Neural crest cell (in vitro differentiated cells): Measurements from ENCODE around the gene FOXK2. TPM values are rescaled to one million over a fixed set of nuclear protein-coding genes. Genes with fewer than 3 reads are reported as not detected.
"Not testable (repeated sequence)": the region's sequence is repeated elsewhere in the genome, so short reads cannot be mapped to it uniquely, and the experiment has no call there.

Source experiments
- DNase-seq: peaks from one replicate; pipeline ENCODE4 v3.0.0; 2021; ENCODE audit warnings: low read depth, mixed read lengths, low spot score
- H3K27ac Mint-ChIP-seq: one replicate; pipeline ENCODE4 v1.8.0; 2021; ENCODE audit warnings: mild to moderate bottlenecking, mixed read lengths; ENCODE audit not compliant: unreplicated experiment
- H3K27me3 Mint-ChIP-seq: 2 replicates; pipeline ENCODE4 v1.8.0; 2021; ENCODE audit warnings: low read depth, mild to moderate bottlenecking, mixed read lengths
- H3K36me3 Mint-ChIP-seq: 2 replicates; pipeline ENCODE4 v1.8.0; 2021; ENCODE audit warnings: low read depth, mild to moderate bottlenecking, mixed read lengths
- H3K4me1 Mint-ChIP-seq: 2 replicates; pipeline ENCODE4 v1.8.0; 2021; ENCODE audit warnings: mixed read lengths
- H3K4me3 Mint-ChIP-seq: one replicate; pipeline ENCODE4 v1.8.0; 2021; ENCODE audit warnings: mild to moderate bottlenecking, mixed read lengths
- H3K9me3 Mint-ChIP-seq: 2 replicates; pipeline ENCODE4 v1.8.0; 2021; ENCODE audit warnings: mixed read lengths
- CTCF ChIP-seq: fragments of 200-600 bp; sonication (generic); conservative IDR thresholded peaks from 2 replicates; pipeline ENCODE4 v1.5.0; 2021; ENCODE audit warnings: antibody characterized with exemption, mild to moderate bottlenecking
- total RNA-seq: library from RNA; stranded (reverse); gene quantifications from 2 replicates; pipeline ENCODE4 v1.2.1, GENCODE V29; 2021

The FOXK2 gene
- total RNA-seq, 1 donor from 2014 or later: 84.3 TPM

- H3K27me3 Mint-ChIP-seq: no peaks in the 10 kb centered on the region
- no peaks in the 10 kb centered on the region for H3K4me1 Mint-ChIP-seq
- H3K9me3 Mint-ChIP-seq: no peaks in the 10 kb centered on the region
- DNase-seq: no peak
- H3K4me3 Mint-ChIP-seq: no peak overlapping the region
- peaks cover 21% of the 10 kb centered on the region for H3K36me3 Mint-ChIP-seq
- H3K27ac Mint-ChIP-seq: no peak overlapping the region
- TF ChIP-seq CTCF: no peak
Measured at GRCh38 chr17:82582709-82583108, 63.2 kb downstream of the FOXK2 start.

DNA sequence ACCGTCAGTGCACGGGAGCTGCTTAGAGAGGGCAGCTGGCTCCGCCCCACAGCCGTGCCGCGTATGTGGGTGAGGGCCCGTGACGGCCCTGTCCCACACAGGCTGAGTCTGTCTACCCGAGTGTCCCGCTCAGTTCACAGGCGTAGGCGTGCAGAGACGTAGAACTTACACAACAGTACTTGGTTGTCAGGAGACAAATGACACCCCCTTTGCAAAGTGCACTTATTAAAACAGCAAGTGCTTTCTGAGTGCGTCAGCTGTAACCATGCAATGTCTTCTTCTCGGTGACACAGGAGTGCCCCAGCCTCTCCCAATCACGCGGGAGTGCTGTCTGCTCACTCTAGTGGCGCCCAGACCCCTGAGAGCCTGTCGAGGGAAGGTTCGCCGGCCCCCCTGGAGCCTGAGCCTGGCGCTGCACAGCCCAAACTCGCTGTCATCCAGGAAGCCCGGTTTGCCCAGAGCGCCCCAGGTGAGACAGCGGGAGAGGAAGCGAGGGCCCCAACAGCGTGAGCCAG lies 64.2 kb downstream of the FOXK2 start:
- H3K9me3 Mint-ChIP-seq: no peaks in the 10 kb centered on the region
- H3K4me1 Mint-ChIP-seq: no peaks in the 10 kb centered on the region
- peaks cover 14% of the 10 kb centered on the region for H3K36me3 Mint-ChIP-seq
- H3K27me3 Mint-ChIP-seq: no peaks in the 10 kb centered on the region
- DNase-seq: no peak
- TF ChIP-seq CTCF: no peak
- peak overlapping the region; percentile 49 for H3K4me3 Mint-ChIP-seq
- no peak overlapping the region for H3K27ac Mint-ChIP-seq

DNA sequence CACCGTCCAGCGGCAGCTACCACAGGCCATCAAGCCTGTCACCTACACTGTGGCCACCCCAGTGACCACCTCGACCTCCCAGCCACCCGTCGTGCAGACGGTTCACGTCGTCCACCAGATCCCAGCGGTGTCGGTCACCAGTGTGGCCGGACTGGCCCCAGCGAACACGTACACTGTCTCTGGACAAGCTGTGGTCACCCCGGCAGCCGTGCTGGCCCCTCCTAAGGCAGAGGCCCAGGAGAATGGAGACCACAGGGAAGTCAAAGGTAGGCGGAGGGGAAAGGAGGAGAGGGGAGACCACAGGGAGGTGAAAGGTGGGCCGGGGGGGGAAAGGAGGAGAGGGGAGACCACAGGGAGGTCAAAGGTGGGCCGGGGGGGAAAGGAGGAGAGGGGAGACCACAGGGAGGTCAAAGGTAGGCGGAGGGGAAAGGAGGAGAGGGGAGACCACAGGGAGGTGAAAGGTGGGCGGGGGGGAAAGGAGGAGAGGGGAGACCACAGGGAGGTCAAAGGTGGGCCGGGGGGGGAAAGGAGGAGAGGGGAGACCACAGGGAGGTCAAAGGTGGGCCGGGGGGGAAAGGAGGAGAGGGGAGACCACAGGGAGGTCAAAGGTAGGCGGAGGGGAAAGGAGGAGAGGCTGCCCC lies 66.5 kb downstream of the FOXK2 start:
- not testable (repeated sequence) for H3K27me3 Mint-ChIP-seq, H3K4me1 Mint-ChIP-seq, H3K27ac Mint-ChIP-seq, DNase-seq, H3K9me3 Mint-ChIP-seq
- H3K36me3 Mint-ChIP-seq: peaks cover 14% of the 10 kb centered on the region
- peak overlapping the region; percentile 44 for H3K4me3 Mint-ChIP-seq

DNA sequence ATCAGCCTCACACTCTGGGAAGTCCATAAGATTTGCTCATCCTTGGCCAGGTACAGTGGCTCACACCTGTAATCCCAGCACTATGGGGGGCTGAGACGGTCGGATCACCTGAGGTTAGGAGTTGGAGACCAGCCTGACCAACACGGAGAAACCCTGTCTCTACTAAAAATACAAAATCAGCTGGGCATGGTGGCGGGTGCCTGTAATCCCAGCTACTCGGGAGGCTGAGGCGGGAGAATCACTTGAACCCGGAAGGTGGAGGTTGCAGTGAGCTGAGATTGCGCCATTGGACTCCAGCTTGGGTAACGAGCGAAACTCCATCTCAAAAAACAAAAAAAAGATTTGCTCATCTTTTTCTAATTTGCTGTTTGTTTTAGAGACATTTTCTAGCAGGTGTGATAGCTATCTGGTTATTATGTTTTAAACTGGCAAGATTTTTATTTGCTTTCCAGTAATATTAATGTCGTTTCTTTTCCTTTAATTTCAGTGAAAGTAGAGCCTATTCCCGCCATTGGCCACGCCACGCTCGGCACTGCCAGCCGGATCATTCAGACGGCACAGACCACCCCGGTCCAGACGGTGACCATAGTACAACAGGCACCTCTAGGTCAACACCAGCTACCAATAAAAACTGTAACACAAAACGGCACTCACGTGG lies 67.2 kb downstream of the FOXK2 start:
- no peaks in the 10 kb centered on the region for H3K27me3 Mint-ChIP-seq
- H3K9me3 Mint-ChIP-seq: no peaks in the 10 kb centered on the region
- no peak overlapping the region for H3K27ac Mint-ChIP-seq
- H3K4me1 Mint-ChIP-seq: no peaks in the 10 kb centered on the region
- peaks cover 14% of the 10 kb centered on the region for H3K36me3 Mint-ChIP-seq
- DNase-seq: no peak
- peak overlapping the region; percentile 39 for H3K4me3 Mint-ChIP-seq
- no peak for TF ChIP-seq CTCF

GRCh38 chr17:82587234-82588086 lies 67.9 kb downstream of the FOXK2 start:
- Mint-ChIP-seq H3K4me3 (no peak overlapping the region), H3K27me3 (no peaks in the 10 kb centered on the region), H3K4me1 (peaks cover under 1% of the 10 kb centered on the region), H3K36me3 (peaks cover 14% of the 10 kb centered on the region), H3K27ac (no peak overlapping the region), H3K9me3 (no peaks in the 10 kb centered on the region)
- DNase-seq: no peak
- TF ChIP-seq CTCF: no peak
